Chondrocyte (in vitro differentiated cells): Measurements from ENCODE around the gene GTPBP6. TPM values are rescaled to one million over a fixed set of nuclear protein-coding genes. Genes with fewer than 3 reads are reported as not detected.
A peak's percentile ranks its signal among the peaks of the same experiment; 100 is the strongest.
"Not testable (repeated sequence)": the region's sequence is repeated elsewhere in the genome, so short reads cannot be mapped to it uniquely, and the experiment has no call there.

Experiments
- DNase-seq: peaks from one replicate; pipeline ENCODE4 v3.0.0; 2021; ENCODE audit warnings: mixed read lengths, low spot score
- H3K27ac Mint-ChIP-seq: one replicate; pipeline ENCODE4 v1.8.0; 2021; ENCODE audit warnings: mild to moderate bottlenecking, moderate library complexity, mixed read lengths; ENCODE audit not compliant: unreplicated experiment
- H3K27me3 Mint-ChIP-seq: 2 replicates; pipeline ENCODE4 v1.8.0; 2021; ENCODE audit warnings: low read depth, mixed read lengths
- H3K36me3 Mint-ChIP-seq: 2 replicates; pipeline ENCODE4 v1.8.0; 2021; ENCODE audit warnings: low read depth, mixed read lengths
- H3K4me1 Mint-ChIP-seq: 2 replicates; pipeline ENCODE4 v1.8.0; 2021; ENCODE audit warnings: low read depth, mild to moderate bottlenecking, mixed read lengths
- H3K4me3 Mint-ChIP-seq: one replicate; pipeline ENCODE4 v1.8.0; 2021; ENCODE audit warnings: mild to moderate bottlenecking, moderate library complexity, mixed read lengths; ENCODE audit not compliant: unreplicated experiment
- H3K9me3 Mint-ChIP-seq: 2 replicates; pipeline ENCODE4 v1.8.0; 2021; ENCODE audit warnings: low read depth, mixed read lengths
- CTCF ChIP-seq: fragments of 200-600 bp; sonication (generic); IDR thresholded peaks from 2 replicates; pipeline ENCODE4 v1.5.0; 2021; ENCODE audit warnings: antibody characterized with exemption, mild to moderate bottlenecking, moderate library complexity
- total RNA-seq: library from RNA; stranded (reverse); gene quantifications from 3 replicates; pipeline ENCODE4 v1.2.1, GENCODE V29; 2021

The GTPBP6 gene
- total RNA-seq, 1 donor from 2014 or later = 37.6 TPM

GRCh38 chrX:307261-308111 is 11.1 kb downstream of the GTPBP6 start:
- no peaks in the 10 kb centered on the region for H3K27me3 Mint-ChIP-seq
- no peak for TF ChIP-seq CTCF
- no peak overlapping the region for H3K27ac Mint-ChIP-seq
- H3K4me3 Mint-ChIP-seq = no peak overlapping the region
- no peaks in the 10 kb centered on the region for H3K4me1 Mint-ChIP-seq
- peak; percentile 91 for DNase-seq
- H3K36me3 Mint-ChIP-seq = peaks cover 22% of the 10 kb centered on the region
- H3K9me3 Mint-ChIP-seq = no peaks in the 10 kb centered on the region

- H3K27ac Mint-ChIP-seq, H3K4me1 Mint-ChIP-seq, H3K9me3 Mint-ChIP-seq, H3K4me3 Mint-ChIP-seq, H3K27me3 Mint-ChIP-seq, DNase-seq: not testable (repeated sequence)
- peaks cover 18% of the 10 kb centered on the region for H3K36me3 Mint-ChIP-seq
Measured at GRCh38 chrX:306614-307251, 11.9 kb downstream of the GTPBP6 start.

- not testable (repeated sequence) for H3K27me3 Mint-ChIP-seq, H3K27ac Mint-ChIP-seq, H3K4me3 Mint-ChIP-seq, H3K9me3 Mint-ChIP-seq, H3K4me1 Mint-ChIP-seq
- peak; percentile 39 for DNase-seq
- H3K36me3 Mint-ChIP-seq = peaks cover 17% of the 10 kb centered on the region
Measured at GRCh38 chrX:305781-306613, 12.6 kb downstream of the GTPBP6 start.

- H3K27me3 Mint-ChIP-seq = no peaks in the 10 kb centered on the region
- H3K4me3 Mint-ChIP-seq = no peak overlapping the region
- peak; percentile 72 for DNase-seq
- peaks cover 15% of the 10 kb centered on the region for H3K36me3 Mint-ChIP-seq
- H3K4me1 Mint-ChIP-seq = no peaks in the 10 kb centered on the region
- no peak for TF ChIP-seq CTCF
- H3K9me3 Mint-ChIP-seq = no peaks in the 10 kb centered on the region
- H3K27ac Mint-ChIP-seq = no peak overlapping the region
Measured at GRCh38 chrX:302975-303374, 15.6 kb downstream of the GTPBP6 start.

DNA sequence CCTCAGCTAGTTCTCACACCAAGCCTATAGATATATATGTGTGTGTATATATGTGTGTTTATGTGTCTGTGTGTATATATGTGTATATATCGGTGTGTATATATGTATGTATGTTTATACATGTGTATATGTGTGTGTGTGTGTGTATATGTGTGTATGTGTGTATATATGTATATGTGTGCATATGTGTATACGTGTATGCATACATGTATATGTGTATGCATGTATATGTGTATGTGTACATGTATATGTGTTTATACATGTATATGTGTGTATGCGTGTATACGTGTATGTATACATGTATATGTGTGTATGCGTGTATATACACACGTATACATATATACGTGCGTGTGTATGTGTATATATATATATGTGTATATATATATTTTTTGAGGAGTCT is 18.3 kb downstream of the GTPBP6 start:
- no peak for DNase-seq
- Mint-ChIP-seq H3K4me3 (no peak overlapping the region), H3K9me3 (no peaks in the 10 kb centered on the region), H3K4me1 (no peaks in the 10 kb centered on the region), H3K27ac (no peak overlapping the region), H3K36me3 (peaks cover 11% of the 10 kb centered on the region), H3K27me3 (no peaks in the 10 kb centered on the region)
- TF ChIP-seq CTCF = no peak

- TF ChIP-seq CTCF = no peak
- H3K36me3 Mint-ChIP-seq = peaks cover 7% of the 10 kb centered on the region
- no peaks in the 10 kb centered on the region for H3K9me3 Mint-ChIP-seq
- H3K4me3 Mint-ChIP-seq = no peak overlapping the region
- no peaks in the 10 kb centered on the region for H3K4me1 Mint-ChIP-seq
- no peak overlapping the region for H3K27ac Mint-ChIP-seq
- no peaks in the 10 kb centered on the region for H3K27me3 Mint-ChIP-seq
- DNase-seq = peak; percentile 76
Measured at GRCh38 chrX:298993-299392, 19.6 kb downstream of the GTPBP6 start.
